ENCODE data around the gene PERM1. TPM values are rescaled to one million over a fixed set of nuclear protein-coding genes. Genes with fewer than 3 reads are reported as not detected.
A peak's percentile ranks its signal among the peaks of the same experiment; 100 is the strongest.

The PERM1 gene
- total RNA-seq, 2 donors from 2014 or later = 0.14 TPM; not detected in 1

GRCh38 chr1:972726-973458 is 9.0 kb downstream of the PERM1 start:
- intact Hi-C loops (cut with DNase I, micrococcal nuclease) = loop anchor here in 1 of 2 donors (10.0 kb wide), 1 partner anchor 58 kb away; no protein-coding TSS in a partner anchor
- DNase-seq (no peak), ATAC-seq (no peak)

GRCh38 chr1:971751-972506 is 10.0 kb downstream of the PERM1 start:
- intact Hi-C loops (cut with DNase I, micrococcal nuclease) = loop anchor here in 1 of 2 donors (10.0 kb wide), 1 partner anchor 57 kb away; no protein-coding TSS in a partner anchor
- DNase-seq (no peak), ATAC-seq (no peak)

GRCh38 chr1:970973-971730 is 10.7 kb downstream of the PERM1 start:
- DNase-seq (no peak), ATAC-seq (no peak)
- intact Hi-C loops (cut with DNase I, micrococcal nuclease) = loop anchor here in 1 of 2 donors (10.0 kb wide), 1 partner anchor 56 kb away; no protein-coding TSS in a partner anchor

- intact Hi-C loops (cut with DNase I, micrococcal nuclease) = loop anchor here in 1 of 2 donors (10.0 kb wide), 1 partner anchor 56 kb away; no protein-coding TSS in a partner anchor
- no peak for ATAC-seq
- DNase-seq = no peak
These were observed 11.5 kb downstream of the PERM1 start for GRCh38 chr1:970242-970972.

DNA sequence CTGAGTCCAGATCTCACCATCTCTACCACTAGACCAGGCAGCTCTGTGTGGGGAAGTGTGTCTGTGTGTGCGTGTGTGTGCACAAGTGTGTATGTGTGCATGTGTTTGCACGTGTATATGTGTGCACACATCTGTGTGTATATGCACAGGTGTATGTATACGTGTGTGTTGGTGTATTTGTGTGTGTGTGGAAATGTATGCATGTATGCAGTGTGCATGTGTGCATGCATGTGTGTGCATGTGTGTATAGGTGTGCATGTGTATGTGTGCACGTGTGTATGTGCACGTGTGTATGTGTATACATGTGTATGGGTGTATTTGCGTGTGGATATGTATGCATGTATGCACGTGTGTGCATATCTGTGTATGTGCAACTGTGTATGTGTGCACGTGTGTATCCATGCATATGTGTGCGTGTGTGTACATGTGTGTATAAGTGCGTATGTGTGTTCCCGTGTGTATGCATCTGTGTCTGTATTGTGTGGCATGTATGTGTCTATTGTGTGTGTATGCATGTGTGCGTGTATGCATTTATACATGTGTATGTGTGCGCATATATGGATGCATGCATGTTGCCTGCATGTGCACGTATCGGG is 12.5 kb downstream of the PERM1 start:
- ATAC-seq = no peak
- intact Hi-C loops (cut with DNase I, micrococcal nuclease) = no loop called here

DNA sequence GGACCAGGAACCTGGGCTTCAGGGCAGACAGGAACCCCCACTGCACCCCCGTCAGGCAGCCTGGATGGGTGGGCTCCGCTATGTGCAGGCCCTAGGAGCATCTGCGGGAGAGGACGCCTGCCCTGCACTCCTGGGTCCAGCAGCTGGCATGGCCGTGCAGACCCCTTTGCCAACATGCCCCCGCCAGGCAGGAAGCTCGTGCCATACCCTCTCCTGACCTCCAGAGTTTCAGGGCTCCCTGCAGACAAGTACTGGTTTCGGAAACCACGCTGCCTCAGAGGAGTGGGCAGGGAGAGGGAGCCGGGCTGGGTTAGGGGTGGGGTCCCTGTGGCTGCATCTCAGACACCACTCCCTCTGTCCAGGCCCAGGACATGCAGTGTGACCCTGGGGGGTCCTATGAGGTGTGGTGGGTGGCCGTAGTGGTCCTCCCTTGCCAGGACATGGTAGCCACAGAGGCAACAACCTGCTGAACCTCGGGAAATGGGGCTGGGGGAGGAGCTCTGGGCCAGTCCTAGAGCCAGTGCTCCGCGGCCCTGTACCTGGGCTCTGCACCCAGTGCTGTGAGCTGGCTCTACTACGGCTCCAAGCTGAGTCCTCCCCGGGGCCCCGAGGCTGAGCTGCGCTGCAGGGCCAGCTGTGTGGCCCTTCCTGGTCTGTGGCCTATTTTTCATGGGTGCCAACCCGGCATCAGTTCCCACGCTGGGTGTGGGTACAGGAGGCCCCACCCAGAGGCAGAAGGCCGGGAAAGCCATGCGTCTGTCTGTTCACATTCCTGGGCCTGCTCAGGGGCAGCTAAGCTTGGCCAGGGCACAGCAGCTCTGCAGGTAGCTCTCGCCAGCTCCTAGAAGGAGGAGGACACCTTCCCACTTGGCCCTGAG is 14.2 kb downstream of the PERM1 start:
- ATAC-seq (no peak), DNase-seq (no peak)
- intact Hi-C loops (cut with DNase I, micrococcal nuclease) = no loop called here

More for the DNA sequence above, 12.5 kb downstream of the PERM1 start:
- no peak for DNase-seq

DNA sequence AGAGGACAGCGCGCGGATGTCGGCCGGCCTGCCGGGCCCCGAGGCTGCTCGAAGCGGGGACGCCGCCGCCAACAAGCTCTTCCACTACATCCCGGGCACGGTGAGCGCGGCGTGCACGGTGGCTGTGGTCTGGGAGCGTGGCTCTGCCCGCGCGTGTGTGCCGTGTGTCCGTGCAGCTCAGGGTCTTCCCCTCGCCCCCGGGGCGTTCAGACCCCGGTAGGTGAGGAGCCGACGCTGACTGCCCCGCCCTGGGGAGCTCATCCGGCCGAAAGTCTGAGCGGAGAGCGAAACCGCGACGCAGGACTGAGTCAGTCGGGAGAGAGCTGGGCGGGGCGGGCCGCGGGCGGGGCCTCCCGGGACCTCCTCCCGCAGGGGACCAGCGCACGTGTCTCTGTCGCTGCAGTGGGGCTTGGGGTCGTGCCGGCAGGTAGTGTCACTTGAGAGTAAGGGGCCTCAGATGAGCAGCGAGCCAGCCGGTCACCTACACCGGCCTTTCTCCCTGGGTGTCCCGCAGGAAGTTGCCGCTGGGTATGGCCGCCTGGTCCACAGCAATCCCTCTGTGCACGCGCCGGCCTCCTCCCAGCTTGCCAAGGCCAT is 15.1 kb downstream of the PERM1 start:
- DNase-seq (peak; percentile 74 to 85), ATAC-seq (peak; percentile 82)
- intact Hi-C loops (cut with DNase I, micrococcal nuclease) = no loop called here

- ATAC-seq = peak; percentile 77
- intact Hi-C loops (cut with DNase I, micrococcal nuclease) = no loop called here
- peak in 1 of 2 donors; percentile 46 for DNase-seq
These were observed 15.7 kb downstream of the PERM1 start, which contains the start of gene PLEKHN1 for GRCh38 chr1:966135-966703. PLEKHN1 (plus strand) TSS chr1:966482; CDS start chr1:966532, 50 bp downstream.

GRCh38 chr1:965526-966134 is 16.3 kb downstream of the PERM1 start:
- ATAC-seq = no peak
- no peak for DNase-seq
- intact Hi-C loops (cut with DNase I, micrococcal nuclease) = no loop called here

DNA sequence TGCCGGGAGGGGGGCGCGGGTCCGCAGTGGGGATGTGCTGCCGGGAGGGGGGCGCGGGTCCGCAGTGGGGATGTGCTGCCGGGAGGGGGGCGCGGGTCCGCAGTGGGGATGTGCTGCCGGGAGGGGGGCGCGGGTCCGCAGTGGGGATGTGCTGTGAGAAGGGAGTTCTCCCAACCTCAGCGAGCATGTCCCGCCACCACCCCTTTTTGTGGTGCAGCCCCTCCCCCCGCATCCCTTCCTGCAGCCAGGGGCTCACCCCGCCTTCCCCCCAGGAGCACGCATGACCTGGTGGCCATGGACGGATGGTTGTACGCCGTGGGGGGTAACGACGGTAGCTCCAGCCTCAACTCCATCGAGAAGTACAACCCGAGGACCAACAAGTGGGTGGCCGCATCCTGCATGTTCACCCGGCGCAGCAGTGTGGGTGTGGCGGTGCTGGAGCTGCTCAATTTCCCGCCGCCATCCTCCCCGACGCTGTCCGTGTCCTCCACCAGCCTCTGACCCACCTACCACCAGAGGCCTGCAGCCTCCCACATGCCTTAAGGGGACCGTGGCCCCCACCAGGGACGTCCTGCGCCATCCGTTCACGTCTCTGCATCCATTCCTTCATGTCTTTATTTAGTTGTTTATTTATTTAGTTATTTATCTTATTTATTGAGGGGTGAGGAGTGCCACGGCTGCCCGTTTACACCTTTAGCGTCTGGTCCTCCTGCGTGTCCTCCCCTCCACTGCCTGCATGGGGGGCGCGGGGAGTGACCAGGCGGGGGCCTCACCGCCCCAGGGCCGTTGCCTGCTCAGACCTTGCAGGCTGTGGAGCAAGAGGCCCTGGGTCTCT is 17.0 kb downstream of the PERM1 start:
- intact Hi-C loops (cut with DNase I, micrococcal nuclease) = no loop called here
- ATAC-seq = no peak
- DNase-seq = no peak

DNA sequence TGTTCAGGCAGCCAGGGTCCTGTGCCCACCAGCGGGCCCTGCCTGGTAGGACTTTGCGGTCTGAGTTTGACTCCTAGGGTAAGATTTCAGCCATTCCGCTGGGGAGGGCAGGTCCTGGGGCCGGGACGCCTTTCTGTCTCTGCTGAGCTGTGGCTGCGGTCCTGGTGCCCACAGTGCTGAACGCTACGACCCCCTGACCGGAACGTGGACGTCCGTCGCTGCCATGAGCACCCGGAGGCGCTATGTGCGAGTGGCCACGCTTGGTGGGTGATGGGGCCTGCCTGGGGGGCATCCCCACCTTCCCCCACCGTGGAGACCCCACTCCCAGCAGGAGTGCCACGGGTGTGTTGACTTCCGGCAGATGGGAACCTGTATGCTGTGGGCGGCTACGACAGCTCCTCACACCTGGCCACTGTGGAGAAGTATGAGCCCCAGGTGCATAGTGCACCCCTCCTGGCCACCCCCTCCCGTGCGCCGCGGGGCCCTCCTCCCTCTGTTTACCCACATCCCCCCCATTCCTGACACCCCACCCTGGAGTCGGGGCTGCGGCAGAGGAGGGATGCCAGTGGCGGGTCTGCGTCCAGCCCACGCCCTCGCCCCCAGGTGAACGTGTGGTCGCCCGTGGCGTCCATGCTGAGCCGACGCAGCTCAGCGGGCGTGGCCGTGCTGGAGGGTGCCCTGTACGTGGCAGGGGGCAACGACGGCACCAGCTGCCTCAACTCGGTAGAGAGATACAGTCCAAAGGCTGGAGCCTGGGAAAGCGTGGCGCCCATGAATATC is 18.0 kb downstream of the PERM1 start:
- intact Hi-C loops (cut with DNase I, micrococcal nuclease) = no loop called here
- DNase-seq (no peak), ATAC-seq (no peak)

- DNase-seq (no peak), ATAC-seq (no peak)
- intact Hi-C loops (cut with DNase I, micrococcal nuclease) = no loop called here
These were observed 18.6 kb downstream of the PERM1 start for GRCh38 chr1:963301-963651.

- intact Hi-C loops (cut with DNase I, micrococcal nuclease) = no loop called here
- ATAC-seq = no peak
- DNase-seq = no peak
These were observed 19.3 kb downstream of the PERM1 start for GRCh38 chr1:962381-963300.

All from left colon (tissue), 2 donors.